Measurements from ENCODE around the gene RLF. TPM values are rescaled to one million over a fixed set of nuclear protein-coding genes. Genes with fewer than 3 reads are reported as not detected.

The RLF gene
- total and polyA plus RNA-seq, 9 of the 15 experiments (the other 6 are each of a cell fraction or from before 2014, with no cell fraction given) = 3.6 to 35.0 (median 21.2) TPM

DNA sequence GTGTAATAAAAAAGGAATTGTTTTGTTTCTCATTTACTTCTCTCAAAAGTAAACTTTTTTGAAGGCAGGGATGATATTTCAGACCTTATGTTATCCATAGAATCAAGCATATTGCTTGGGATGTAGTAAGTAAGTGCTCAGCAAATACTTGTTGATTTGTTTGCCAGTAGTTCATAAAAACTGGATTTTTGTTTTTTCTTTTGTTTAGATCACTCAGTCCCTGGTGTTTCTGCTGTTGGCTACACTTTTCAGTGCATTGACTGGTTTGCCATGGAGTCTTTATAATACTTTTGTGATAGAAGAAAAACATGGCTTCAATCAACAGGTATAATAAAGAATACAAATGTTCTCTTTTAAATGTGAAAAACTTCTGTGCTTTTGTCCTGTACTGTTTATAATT lies 107.0 kb downstream of the RLF start:
- H3K4me3 ChIP-seq = no peak overlapping the region
- no peak for ATAC-seq
- no peak overlapping the region for H3K4me2 ChIP-seq (ENCODE audit: insufficient read depth, low read length)
- no peak for TF ChIP-seq ZNF780A (CRISPR knock-in tag; IDR thresholded peaks at IDR 0.05)
- no peak for TF ChIP-seq MTA2 (IDR thresholded peaks at IDR 0.05; ENCODE audit: low read depth)
- TF ChIP-seq RHOXF2B (CRISPR knock-in tag; conservative IDR thresholded peaks at IDR 0.05) = no peak
- TF ChIP-seq MCM7 (IDR thresholded peaks at IDR 0.05) = no peak
- TF ChIP-seq SAFB2 (IDR thresholded peaks at IDR 0.05; ENCODE audit: borderline replicate concordance, low read depth, low read length, severe bottlenecking) = no peak
- H3K9me1 ChIP-seq (ENCODE audit: control insufficient read depth, insufficient read depth, low read length) = no peaks in the 10 kb centered on the region
- H4K20me1 ChIP-seq (replicated peaks; ENCODE audit: control insufficient read depth, insufficient read depth, low read length) = no peaks in the 10 kb centered on the region
- BruUV-seq (replicated peaks) = no TSS peak
- H3K4me1 ChIP-seq (replicated peaks in 1 of 2; ENCODE audit: control insufficient read depth in 2 of 2, insufficient read depth in 2 of 2, low read length in 2 of 2) = no peaks in the 10 kb centered on the region
- H3K27ac ChIP-seq (ENCODE audit: extremely low read depth, low read depth, low read length) = no peak overlapping the region
- H2AFZ ChIP-seq (ENCODE audit: low read depth, low read length) = no peak overlapping the region
- in situ Hi-C loops (cut with MboI) = no loop called here
- no peak for DNase-seq (ENCODE audit: extremely low read depth in 1 of 4, low spot score in 3 of 4)
- intact Hi-C loops (cut with micrococcal nuclease) = no loop called here
- no peaks in the 10 kb centered on the region for H3K9me3 ChIP-seq (replicated peaks; ENCODE audit: control insufficient read depth, insufficient read depth, low read depth, low read length)
- no peak for FAIRE-seq
- peaks cover 28% of the 10 kb centered on the region for H3K79me2 ChIP-seq (ENCODE audit: control insufficient read depth, insufficient read depth, low read length)
- POLR2A ChIA-PET = no interaction called here
- CTCF ChIA-PET (ENCODE audit: low intra/inter-chr PET ratio) = no interaction called here
- no peaks in the 10 kb centered on the region for H3K27me3 ChIP-seq (ENCODE audit: control insufficient read depth in 2 of 2, insufficient read depth in 2 of 2, low read length in 2 of 2)
- no peak overlapping the region for H3K9ac ChIP-seq (ENCODE audit: insufficient read depth in 1 of 2, low read depth in 2 of 2, low read length in 2 of 2)
- peaks cover 92% of the 10 kb centered on the region for H3K36me3 ChIP-seq (ENCODE audit: control insufficient read depth, insufficient read depth, low read length)

- H3K27ac ChIP-seq (ENCODE audit: extremely low read depth, low read depth, low read length) = no peak overlapping the region
These were observed 109.1 kb downstream of the RLF start for GRCh38 chr1:40270152-40270834.

More at GRCh38 chr1:40270152-40270834, 109.1 kb downstream of the RLF start:
- H3K79me2 ChIP-seq (ENCODE audit: control insufficient read depth, insufficient read depth, low read length) = peaks cover 13% of the 10 kb centered on the region; the same call in 1 of the 3 replicates
- H3K9me1 ChIP-seq (ENCODE audit: control insufficient read depth, insufficient read depth, low read length) = no peaks in the 10 kb centered on the region
- ChIA-PET POLR2A (interaction anchor here (0.6 to 1.7 kb wide), 3 partner anchors 8 to 50 kb away, joined by 3 to 4 read pairs (median 3); no protein-coding TSS in a partner anchor), CTCF (ENCODE audit: low intra/inter-chr PET ratio) (no interaction called here)
- H3K9ac ChIP-seq (ENCODE audit: insufficient read depth in 1 of 2, low read depth in 2 of 2, low read length in 2 of 2) = no peak overlapping the region
- no peak for ATAC-seq
- WGBS (ENCODE audit: insufficient coverage, low coverage, missing lambda C conversion rate) = 86% methylated on average over 2 of the region's 3 CpGs
- TF ChIP-seq ELF4 (CRISPR knock-in tag; IDR thresholded peaks at IDR 0.05) (0 out of 2 replicates have a peak, but pooled peaks have one; percentile 33), ZBTB49 (CRISPR knock-in tag; IDR thresholded peaks at IDR 0.05; ENCODE audit: borderline replicate concordance) (no peak), SUPT5H (IDR thresholded peaks at IDR 0.05) (0 out of 2 replicates have a peak, but pooled peaks have one; percentile 29), ARHGAP35 (IDR thresholded peaks at IDR 0.05; ENCODE audit: partially characterized antibody) (peak; percentile 50), HDAC1 (IDR thresholded peaks at IDR 0.05) (0 out of 4 replicates have a peak, but pooled peaks of 1 of the 2 experiments have one; percentile 21), ZNF589 (CRISPR knock-in tag; IDR thresholded peaks at IDR 0.05; ENCODE audit: low read depth) (no peak)
- no peaks in the 10 kb centered on the region for H3K9me3 ChIP-seq (replicated peaks; ENCODE audit: control insufficient read depth, insufficient read depth, low read depth, low read length)
- peaks cover 89% of the 10 kb centered on the region for H3K36me3 ChIP-seq (ENCODE audit: control insufficient read depth, insufficient read depth, low read length)
- in situ Hi-C loops (cut with MboI) = no loop called here
- H3K27me3 ChIP-seq (ENCODE audit: control insufficient read depth in 2 of 2, insufficient read depth in 2 of 2, low read length in 2 of 2) = no peaks in the 10 kb centered on the region
- H3K4me3 ChIP-seq = no peak overlapping the region
- DNase-seq (ENCODE audit: extremely low read depth in 1 of 4, low spot score in 3 of 4) = no peak
- no TSS peak for BruUV-seq (replicated peaks)
- intact Hi-C loops (cut with micrococcal nuclease) = no loop called here
- H4K20me1 ChIP-seq (replicated peaks; ENCODE audit: control insufficient read depth, insufficient read depth, low read length) = no peaks in the 10 kb centered on the region
- no peak for FAIRE-seq
- H3K4me2 ChIP-seq (ENCODE audit: insufficient read depth, low read length) = no peak overlapping the region
- H3K4me1 ChIP-seq (replicated peaks in 1 of 2; ENCODE audit: control insufficient read depth in 2 of 2, insufficient read depth in 2 of 2, low read length in 2 of 2) = no peaks in the 10 kb centered on the region
- no peak overlapping the region for H2AFZ ChIP-seq (ENCODE audit: low read depth, low read length)
